OCI-LY7 (cell line): ENCODE results near the gene PLXDC2. TPM values are rescaled to one million over a fixed set of nuclear protein-coding genes. Genes with fewer than 3 reads are reported as not detected.

ENCODE experiments used
- BruUV-seq: library from RNA; stranded (reverse); fragments of 400-500 nt; replicated peaks from 2 replicates; lab custom pipeline; 2021; lab: Mats Ljungman, UMichigan
- CTCF ChIA-PET: fragments of 300-600 bp; sonication (Branson Sonifier 250); formaldehyde crosslinking; loops from one replicate; lab custom pipeline; 2022; ENCODE audit warnings: antibody characterized with exemption; ENCODE audit not compliant: unreplicated experiment; lab: Charles Lee
- POLR2A ChIA-PET: fragments of 300-600 bp; sonication (Branson Sonifier 250); formaldehyde crosslinking; loops from one replicate; lab custom pipeline; 2022; ENCODE audit warnings: antibody characterized with exemption; lab: Charles Lee
- DNase-seq: peaks from one replicate; pipeline ENCODE4 v3.0.0-alpha.2; 2015; ENCODE audit warnings: low spot score
- H2AFZ ChIP-seq: fragments of 200-600 bp; sonication (generic), shearing (Covaris generic); 2 replicates; pipeline ENCODE4 v1.6.1; 2014; ENCODE audit warnings: mild to moderate bottlenecking, antibody characterized with exemption, low read length, moderate library complexity
- H3K27ac ChIP-seq: fragments of 200-600 bp; sonication (generic); 2 replicates; pipeline ENCODE4 v1.5.1; 2014; ENCODE audit warnings: mixed run types, low read depth, mild to moderate bottlenecking, moderate library complexity, low read length, inconsistent platforms; ENCODE audit not compliant: poor library complexity, severe bottlenecking
- H3K36me3 ChIP-seq: fragments of 200-600 bp; sonication (generic); 2 replicates; pipeline ENCODE4 v1.6.1; 2014; ENCODE audit warnings: mild to moderate bottlenecking, antibody characterized with exemption, low read length, moderate library complexity, mixed read lengths; ENCODE audit not compliant: insufficient read depth
- H3K4me1 ChIP-seq: fragments of 200-600 bp; sonication (generic); 2 replicates; pipeline ENCODE4 v1.5.1; 2014; ENCODE audit warnings: mild to moderate bottlenecking, low read length; ENCODE audit not compliant: insufficient read depth, poor library complexity, severe bottlenecking
- H3K4me2 ChIP-seq: fragments of 200-600 bp; sonication (generic); 2 replicates; pipeline ENCODE4 v1.6.1; 2014; ENCODE audit warnings: mild to moderate bottlenecking, low read length
- H3K4me3 ChIP-seq: fragments of 200-600 bp; sonication (generic); 2 replicates; pipeline ENCODE4 v1.5.1; 2014; ENCODE audit warnings: mild to moderate bottlenecking, low read depth, low read length; ENCODE audit not compliant: poor library complexity, severe bottlenecking
- H3K79me2 ChIP-seq: fragments of 200-600 bp; sonication (generic); 2 replicates; pipeline ENCODE4 v1.6.1; 2016; ENCODE audit warnings: low read depth, mild to moderate bottlenecking, low read length, moderate library complexity, mixed read lengths; ENCODE audit not compliant: insufficient read depth
- H3K9me2 ChIP-seq: fragments of 200-600 bp; sonication (generic); 2 replicates; pipeline ENCODE4 v1.6.1; 2016; ENCODE audit warnings: mild to moderate bottlenecking, low read length, mixed read lengths; ENCODE audit not compliant: insufficient read depth
- H3K9me3 ChIP-seq: fragments of 200-600 bp; sonication (generic); 2 replicates; pipeline ENCODE4 v1.6.1; 2014; ENCODE audit warnings: mild to moderate bottlenecking, mixed run types, low read length, mixed read lengths
- H4K20me1 ChIP-seq: fragments of 200-600 bp; sonication (generic); 2 replicates; pipeline ENCODE4 v1.6.1; 2014; ENCODE audit warnings: mild to moderate bottlenecking, antibody characterized with exemption, low read length, moderate library complexity, mixed read lengths; ENCODE audit not compliant: insufficient read depth
- EZH2phosphoT487 ChIP-seq: fragments of 200-600 bp; sonication (generic); IDR thresholded peaks from 2 replicates; pipeline ENCODE4 v1.6.1; 2018; ENCODE audit warnings: low read depth, borderline replicate concordance, mild to moderate bottlenecking, mixed run types, antibody characterized with exemption, low read length, moderate library complexity, mixed read lengths
- intact Hi-C: fragments of 100-400 bp; cut with micrococcal nuclease; formaldehyde crosslinking; loops from one replicate; pipeline ENCODE4 v1.10.0; 2022; ENCODE audit not compliant: unreplicated experiment
- total RNA-seq, 2 experiments: library from RNA; depleted of rRNA in 1 of 2; stranded (reverse); fragments of >200 nt in 1 of 2; shearing (Covaris generic) in 1 of 2; gene quantifications; 2 replicates each; pipeline ENCODE4 v1.2.3, GENCODE V29; 2014 to 2022
- TF ChIP-seq, protein P1 (sequence below): fragments of 200-600 bp; sonication (generic); conservative IDR thresholded peaks from 2 replicates; pipeline ENCODE4 v1.5.1; 2014; ENCODE audit warnings: mild to moderate bottlenecking, antibody characterized with exemption, low read length, moderate library complexity, mixed read lengths

PLXDC2 gene
- total RNA-seq, 2 experiments from 2014 or later: not detected

DNA sequence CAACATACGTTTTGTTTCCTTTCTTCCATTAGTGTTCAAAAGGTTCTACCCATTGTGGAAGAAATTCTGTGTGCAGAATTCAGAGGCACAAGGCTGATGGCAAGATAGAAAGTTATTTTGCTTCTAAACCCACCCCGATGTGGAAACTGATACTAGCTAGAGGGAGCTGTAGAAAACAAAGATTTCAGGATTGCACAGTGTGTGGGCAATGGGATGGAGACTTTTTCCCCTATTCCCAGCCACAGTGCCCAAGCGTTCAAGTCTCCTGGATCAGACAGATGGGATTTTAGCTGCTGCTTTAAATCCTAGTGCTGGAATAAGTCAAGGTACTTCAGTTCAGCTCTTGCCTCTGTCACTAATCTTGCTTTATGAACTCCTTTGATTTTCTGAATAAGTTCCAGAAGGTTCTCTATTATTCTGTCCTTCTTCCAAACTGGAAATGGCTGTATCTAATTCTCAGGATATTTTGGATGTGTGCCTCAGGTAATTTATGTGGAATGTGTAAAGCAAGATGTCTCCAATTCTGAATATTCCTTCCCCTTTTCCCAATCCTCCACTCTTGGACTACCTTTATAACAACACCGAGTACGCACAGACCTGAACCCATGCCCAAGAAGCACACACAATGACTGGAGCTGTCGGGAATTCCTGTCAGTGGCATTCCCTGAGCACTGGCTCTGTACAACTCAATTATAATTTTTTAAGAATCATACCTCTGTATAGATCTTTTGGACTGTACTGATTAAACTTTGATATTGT lies 473.0 kb downstream of the PLXDC2 start:
- intact Hi-C loops: no loop called here
- no TSS peak for BruUV-seq
- H3K36me3 ChIP-seq: no peaks in the 10 kb centered on the region
- no peak overlapping the region for H2AFZ ChIP-seq
- no peaks in the 10 kb centered on the region for H4K20me1 ChIP-seq
- ChIA-PET CTCF (no interaction called here), POLR2A (interaction anchor here (0.7 to 1.6 kb wide), 2 partner anchors 19 to 32 kb away, joined by 3 read pairs; no protein-coding TSS in a partner anchor)
- no peak for TF ChIP-seq EZH2phosphoT487
- TF ChIP-seq, protein P1, sequence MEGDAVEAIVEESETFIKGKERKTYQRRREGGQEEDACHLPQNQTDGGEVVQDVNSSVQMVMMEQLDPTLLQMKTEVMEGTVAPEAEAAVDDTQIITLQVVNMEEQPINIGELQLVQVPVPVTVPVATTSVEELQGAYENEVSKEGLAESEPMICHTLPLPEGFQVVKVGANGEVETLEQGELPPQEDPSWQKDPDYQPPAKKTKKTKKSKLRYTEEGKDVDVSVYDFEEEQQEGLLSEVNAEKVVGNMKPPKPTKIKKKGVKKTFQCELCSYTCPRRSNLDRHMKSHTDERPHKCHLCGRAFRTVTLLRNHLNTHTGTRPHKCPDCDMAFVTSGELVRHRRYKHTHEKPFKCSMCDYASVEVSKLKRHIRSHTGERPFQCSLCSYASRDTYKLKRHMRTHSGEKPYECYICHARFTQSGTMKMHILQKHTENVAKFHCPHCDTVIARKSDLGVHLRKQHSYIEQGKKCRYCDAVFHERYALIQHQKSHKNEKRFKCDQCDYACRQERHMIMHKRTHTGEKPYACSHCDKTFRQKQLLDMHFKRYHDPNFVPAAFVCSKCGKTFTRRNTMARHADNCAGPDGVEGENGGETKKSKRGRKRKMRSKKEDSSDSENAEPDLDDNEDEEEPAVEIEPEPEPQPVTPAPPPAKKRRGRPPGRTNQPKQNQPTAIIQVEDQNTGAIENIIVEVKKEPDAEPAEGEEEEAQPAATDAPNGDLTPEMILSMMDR: no peak
- H3K4me3 ChIP-seq: no peak overlapping the region
- H3K4me2 ChIP-seq: no peak overlapping the region
- no peaks in the 10 kb centered on the region for H3K79me2 ChIP-seq
- H3K9me3 ChIP-seq: no peaks in the 10 kb centered on the region
- H3K4me1 ChIP-seq: no peaks in the 10 kb centered on the region
- no peak for DNase-seq
- H3K27ac ChIP-seq: no peak overlapping the region
- H3K9me2 ChIP-seq: no peaks in the 10 kb centered on the region

- H3K4me1 ChIP-seq: no peaks in the 10 kb centered on the region
- H3K9me3 ChIP-seq: no peaks in the 10 kb centered on the region
- CTCF ChIA-PET: no interaction called here
- H2AFZ ChIP-seq: no peak overlapping the region
- no peak for TF ChIP-seq EZH2phosphoT487
- TF ChIP-seq, protein P1: no peak
- H3K79me2 ChIP-seq: no peaks in the 10 kb centered on the region
- intact Hi-C loops: no loop called here
- no TSS peak for BruUV-seq
- no peaks in the 10 kb centered on the region for H3K9me2 ChIP-seq
- DNase-seq: no peak
- no peak overlapping the region for H3K27ac ChIP-seq
- H3K4me2 ChIP-seq: no peak overlapping the region
- H4K20me1 ChIP-seq: no peaks in the 10 kb centered on the region
- POLR2A ChIA-PET: no interaction called here
- H3K4me3 ChIP-seq: no peak overlapping the region
- H3K36me3 ChIP-seq: no peaks in the 10 kb centered on the region
Observed at GRCh38 chr10:20298417-20298816, 482.2 kb downstream of the PLXDC2 start.
